Sigmoid colon (tissue), 4 donors: Measurements from ENCODE around the gene YARS1.

ENCODE experiments used
- EP300 ChIP-seq, 4 donors: sonication (generic); formaldehyde crosslinking; IDR thresholded peaks; one replicate each; pipeline ENCODE4 v1.6.1; 2017; ENCODE audit warnings: antibody characterized with exemption in 4 of 4
- POLR2A ChIP-seq, 2 donors: fragments of 450-650 bp; IDR thresholded peaks; one replicate each; pipeline ENCODE4 v1.6.1; 2016; ENCODE audit warnings: antibody characterized with exemption in 2 of 2, mild to moderate bottlenecking in 2 of 2, moderate library complexity in 2 of 2
- TF ChIP-seq, protein P1 (sequence below), 4 experiments: fragments of 450-650 bp in 3 of 4; fragments of 200-600 bp in 1 of 4; IDR thresholded peaks; one replicate each; pipeline ENCODE4 v1.5.1; 2016 to 2019; ENCODE audit warnings: antibody characterized with exemption in 4 of 4, mild to moderate bottlenecking in 3 of 4, moderate library complexity in 2 of 4

DNA sequence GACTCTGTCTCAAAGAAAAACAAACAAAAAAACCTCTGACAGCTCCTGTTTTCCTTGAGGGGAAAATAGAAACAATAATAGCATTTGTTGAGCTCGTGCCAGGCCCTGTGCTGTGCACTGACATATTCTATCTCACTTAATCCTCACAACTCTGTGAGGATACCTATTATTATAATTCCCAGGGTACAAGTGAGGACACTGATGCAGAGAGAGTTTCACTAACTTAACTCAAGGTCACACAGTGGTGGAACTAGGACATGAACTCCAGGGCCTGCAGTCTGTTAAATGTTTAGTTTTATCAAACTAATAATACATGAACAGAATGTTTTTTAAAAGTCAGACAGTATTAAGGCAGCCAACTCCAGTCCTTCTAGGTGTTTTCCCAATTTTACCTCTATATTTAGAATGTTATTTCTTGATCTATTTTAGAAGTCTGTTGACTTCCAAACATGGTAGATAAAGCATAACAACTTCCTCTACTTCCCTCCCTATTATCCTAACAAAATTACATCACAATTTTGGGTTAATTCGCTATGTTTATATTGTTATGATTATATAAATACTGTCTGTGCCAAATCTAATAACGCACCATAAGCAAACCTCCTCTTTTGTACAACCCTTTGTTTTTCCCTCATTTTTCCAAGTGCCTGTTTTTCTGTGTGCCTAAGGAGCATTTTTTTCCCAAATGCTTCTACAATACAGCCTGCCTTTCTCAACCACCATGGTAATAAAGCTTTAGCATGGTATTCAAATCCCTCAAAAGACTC is 48.7 kb upstream of the YARS1 start:
- TF ChIP-seq, protein P1, sequence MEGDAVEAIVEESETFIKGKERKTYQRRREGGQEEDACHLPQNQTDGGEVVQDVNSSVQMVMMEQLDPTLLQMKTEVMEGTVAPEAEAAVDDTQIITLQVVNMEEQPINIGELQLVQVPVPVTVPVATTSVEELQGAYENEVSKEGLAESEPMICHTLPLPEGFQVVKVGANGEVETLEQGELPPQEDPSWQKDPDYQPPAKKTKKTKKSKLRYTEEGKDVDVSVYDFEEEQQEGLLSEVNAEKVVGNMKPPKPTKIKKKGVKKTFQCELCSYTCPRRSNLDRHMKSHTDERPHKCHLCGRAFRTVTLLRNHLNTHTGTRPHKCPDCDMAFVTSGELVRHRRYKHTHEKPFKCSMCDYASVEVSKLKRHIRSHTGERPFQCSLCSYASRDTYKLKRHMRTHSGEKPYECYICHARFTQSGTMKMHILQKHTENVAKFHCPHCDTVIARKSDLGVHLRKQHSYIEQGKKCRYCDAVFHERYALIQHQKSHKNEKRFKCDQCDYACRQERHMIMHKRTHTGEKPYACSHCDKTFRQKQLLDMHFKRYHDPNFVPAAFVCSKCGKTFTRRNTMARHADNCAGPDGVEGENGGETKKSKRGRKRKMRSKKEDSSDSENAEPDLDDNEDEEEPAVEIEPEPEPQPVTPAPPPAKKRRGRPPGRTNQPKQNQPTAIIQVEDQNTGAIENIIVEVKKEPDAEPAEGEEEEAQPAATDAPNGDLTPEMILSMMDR (IDR thresholded peaks at IDR 0.05), result no peak
- TF ChIP-seq EP300 (IDR thresholded peaks at IDR 0.05) (no peak), POLR2A (IDR thresholded peaks at IDR 0.05) (no peak)
